ENCODE results near the gene NCAPG2.
"Not testable (repeated sequence)": the region's sequence is repeated elsewhere in the genome, so short reads cannot be mapped to it uniquely, and the experiment has no call there.

The NCAPG2 gene

DNA sequence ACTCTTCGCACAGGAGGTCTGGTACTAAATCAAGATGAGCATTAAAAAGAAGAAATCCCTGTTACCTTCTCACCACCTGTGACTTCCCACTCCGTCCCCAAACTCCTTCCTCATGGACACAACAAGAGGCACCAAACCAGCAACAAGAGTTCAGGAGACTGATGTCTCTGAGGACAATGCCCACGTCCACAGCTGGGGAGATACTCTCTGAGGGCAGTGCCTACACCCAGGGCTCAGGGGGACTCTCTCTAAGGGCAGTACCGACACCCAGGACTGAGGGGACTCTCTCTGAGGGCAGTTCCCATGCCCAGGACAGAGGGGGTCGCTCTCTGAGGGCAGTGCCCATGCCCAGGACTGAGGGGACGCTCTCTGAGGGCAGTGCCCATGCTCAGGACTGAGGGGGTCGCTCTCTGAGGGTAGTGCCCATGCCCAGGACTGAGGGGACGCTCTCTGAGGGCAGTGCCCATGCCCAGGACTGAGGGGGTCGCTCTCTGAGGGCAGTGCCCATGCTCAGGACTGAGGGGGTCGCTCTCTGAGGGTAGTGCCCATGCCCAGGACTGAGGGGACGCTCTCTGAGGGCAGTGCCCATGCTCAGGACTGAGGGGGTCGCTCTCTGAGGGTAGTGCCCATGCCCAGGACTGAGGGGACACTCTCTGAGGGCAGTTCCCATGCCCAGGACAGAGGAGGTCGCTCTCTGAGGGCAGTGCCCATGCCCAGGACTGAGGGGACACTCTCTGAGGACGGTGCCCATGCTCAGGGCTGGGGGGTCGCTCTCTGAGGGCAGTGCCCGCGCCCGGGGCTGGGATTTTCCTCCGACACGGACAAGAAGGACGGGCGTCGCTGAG, 703 bp downstream of the NCAPG2 start:
- DNase-seq, result not testable (repeated sequence)

DNA sequence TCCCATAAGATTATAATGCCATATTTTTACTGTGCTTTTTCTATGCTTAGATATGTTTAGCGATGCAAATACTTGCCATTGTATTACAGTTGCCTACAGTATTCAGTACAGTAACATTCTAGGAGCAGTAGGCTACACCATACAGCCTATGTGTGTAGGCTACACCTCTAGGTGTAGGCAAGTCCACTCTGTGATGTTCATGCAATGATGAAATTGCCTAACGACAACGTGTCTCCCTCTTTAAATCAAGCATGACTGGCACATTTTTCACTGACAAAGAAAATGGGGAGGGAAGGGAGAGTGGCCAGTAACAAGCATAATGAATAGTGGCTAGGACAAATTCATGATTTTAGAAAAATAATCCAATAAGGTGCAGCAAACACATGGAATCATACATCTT, 1.7 kb downstream of the NCAPG2 start:
- DNase-seq, result no peak

DNA sequence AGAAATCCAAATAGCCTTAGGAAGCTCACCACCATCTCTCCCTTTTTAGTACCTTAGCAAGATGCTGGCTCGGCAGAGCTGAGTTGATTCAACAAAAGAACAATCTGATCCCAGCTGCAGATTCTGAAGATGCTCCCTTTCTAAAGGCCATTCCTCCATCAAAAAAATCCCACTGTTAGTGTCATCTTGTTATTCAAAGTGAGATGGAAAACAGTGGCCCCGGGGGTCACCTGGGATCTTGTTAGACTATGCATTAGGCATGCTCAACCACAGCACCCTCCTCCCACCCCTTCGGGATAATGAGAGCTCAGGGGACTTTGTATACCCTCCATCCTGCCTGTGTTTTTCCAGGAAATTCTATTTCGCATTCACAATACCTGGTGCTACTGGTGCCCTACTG, 2.4 kb downstream of the NCAPG2 start:
- no peak for DNase-seq

DNA sequence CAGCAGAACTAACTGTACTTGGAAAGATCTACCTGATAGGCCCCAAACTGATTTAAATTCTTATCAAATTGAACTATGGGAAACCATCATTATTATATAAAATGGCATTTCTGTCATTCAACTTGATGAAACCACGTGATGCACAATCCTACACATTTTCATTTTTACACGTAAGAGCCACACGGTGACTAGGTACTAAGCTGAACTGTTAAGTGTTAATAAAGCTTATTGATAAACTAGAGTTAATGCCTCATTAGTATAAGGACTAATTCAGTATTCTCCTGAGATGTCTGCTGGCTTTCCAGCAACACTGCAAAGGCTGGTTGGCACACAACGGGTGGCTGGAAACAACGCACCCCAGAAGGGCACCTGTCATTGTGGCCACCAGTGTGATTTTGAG, 4.6 kb downstream of the NCAPG2 start:
- no peak for DNase-seq

DNA sequence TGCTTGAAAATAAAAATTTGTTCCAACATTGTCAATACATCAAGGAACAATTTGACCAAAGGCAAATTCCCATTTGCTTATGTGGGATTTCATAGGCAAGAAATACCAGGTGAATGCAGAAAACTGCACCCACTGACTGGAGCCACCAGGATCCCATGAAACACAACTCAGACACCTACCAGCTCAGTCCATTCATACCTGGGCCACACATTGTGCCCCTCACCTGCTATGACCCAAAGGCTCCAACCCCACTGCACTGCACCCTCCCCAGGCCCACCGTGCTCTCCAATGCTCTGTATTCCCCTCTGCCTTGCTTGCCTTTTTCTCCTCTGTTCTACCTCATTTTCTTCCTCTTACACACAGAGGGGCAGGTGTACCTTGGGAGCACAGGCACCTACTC, 5.3 kb downstream of the NCAPG2 start:
- no peak for DNase-seq

DNA sequence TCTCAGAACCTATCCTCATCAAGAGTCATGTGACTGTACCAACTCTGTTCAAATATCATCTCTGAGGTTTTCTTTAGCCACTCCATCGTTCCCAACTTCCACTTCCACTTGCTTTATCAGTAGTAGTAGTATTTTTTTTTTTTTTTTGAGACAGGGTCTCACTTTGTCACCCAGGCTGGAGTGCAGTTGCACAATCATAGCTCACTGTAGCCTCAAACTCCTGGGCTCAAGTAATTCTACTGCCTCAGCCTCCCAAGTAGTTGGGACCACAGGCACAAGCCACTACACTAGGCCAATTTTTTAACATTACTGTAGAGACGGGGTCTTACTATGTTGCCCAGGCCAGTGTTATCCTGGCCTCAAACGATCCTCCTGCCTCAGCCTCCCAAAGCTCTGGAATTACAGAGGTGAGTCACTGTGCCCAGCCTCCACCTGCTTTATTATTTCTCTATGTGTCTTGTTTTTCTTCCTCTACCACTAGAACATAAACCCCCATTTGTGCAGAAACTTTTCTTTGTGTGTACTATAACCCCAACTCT, 5.9 kb downstream of the NCAPG2 start:
- DNase-seq, result no peak

DNA sequence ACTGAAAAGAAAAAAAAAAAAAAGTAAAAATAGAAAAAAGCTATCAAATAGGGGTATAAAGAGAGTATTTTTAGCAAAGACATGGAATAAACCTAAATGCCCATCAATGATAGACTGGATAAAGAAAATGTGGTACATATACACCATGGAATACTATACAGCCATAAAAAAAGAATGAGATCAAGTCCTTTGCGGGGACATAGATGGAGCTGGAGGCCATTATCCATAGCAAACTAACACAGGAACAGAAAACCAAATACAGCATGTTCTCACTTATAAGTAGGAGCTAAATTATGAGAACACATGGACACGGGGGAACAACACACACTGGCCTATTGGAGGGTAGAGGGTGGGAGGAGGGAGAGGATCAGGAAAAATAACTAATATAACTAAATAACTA, 7.0 kb downstream of the NCAPG2 start:
- not testable (repeated sequence) for DNase-seq

DNA sequence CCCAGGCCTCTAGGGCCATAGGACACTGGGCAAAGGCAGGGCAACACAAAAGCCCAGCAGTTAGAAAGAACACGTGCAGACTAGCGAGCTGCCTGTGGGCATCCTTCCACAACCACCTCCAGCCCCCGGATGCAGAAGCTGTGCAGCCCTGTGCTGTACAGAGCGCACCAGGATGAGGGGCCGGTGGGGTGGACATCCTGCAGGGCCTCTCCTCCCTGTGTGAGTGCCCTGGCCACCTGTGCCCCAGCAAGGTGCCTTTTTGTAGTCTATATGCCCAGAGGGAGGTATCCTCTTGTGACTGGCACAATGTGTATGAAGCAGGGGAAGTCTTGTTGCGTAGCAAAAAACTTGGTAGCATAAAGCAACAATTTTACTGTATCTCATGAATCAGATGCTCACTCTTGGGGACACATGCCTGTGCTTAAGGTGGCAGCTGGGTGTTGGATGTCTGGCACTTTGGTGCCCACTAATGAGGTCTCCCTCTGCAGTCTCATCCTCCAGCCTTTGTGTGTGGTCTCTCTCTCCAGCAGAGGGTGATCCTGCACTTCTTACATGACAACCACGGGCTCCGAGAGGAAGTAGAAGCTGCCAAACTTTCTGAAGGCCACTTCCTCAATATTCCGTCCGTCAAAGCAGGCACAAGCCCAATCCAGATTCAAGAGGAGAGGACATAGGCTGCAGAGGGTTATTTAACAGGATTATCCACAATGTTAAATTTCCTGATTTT, 8.7 kb downstream of the NCAPG2 start:
- DNase-seq, result peak; percentile 40

DNA sequence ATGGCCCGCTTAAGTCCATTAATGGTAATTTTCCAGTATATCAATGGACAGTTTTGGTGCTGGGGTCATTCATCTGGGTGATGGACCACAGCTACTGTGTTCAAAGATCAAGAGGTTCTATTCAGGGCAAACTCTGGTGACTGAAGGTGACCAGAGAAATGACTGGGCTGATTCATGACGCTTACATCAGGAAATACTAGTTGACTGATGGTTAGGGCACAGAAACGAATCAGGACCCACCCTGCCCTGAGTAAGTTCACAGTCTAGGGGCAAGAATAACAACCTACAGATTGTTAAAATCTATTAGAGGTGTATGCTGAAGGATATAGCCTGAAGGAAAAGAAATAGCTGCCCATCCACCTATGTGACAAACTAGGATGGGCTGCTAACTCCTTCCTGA, 9.5 kb downstream of the NCAPG2 start:
- DNase-seq, result no peak

DNA sequence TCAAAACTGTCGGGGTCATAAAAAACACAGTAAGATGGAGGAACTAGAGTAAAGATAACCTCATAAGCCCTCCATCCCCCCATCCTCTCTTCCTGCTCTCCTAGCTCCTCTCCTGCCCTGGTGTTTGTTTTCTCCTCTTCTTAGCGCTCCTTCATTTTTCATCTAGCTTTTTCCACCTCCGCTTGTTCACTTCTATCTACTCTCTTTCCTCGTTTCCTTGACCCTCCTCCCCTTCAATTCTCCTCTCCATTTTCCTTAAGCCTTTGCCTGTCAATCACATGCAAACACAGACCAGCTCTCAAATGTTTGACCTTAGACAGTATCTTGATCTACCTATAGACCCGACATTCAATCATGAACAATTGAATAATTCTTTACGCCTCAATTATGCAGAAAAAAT, 10.0 kb downstream of the NCAPG2 start:
- no peak for DNase-seq

DNA sequence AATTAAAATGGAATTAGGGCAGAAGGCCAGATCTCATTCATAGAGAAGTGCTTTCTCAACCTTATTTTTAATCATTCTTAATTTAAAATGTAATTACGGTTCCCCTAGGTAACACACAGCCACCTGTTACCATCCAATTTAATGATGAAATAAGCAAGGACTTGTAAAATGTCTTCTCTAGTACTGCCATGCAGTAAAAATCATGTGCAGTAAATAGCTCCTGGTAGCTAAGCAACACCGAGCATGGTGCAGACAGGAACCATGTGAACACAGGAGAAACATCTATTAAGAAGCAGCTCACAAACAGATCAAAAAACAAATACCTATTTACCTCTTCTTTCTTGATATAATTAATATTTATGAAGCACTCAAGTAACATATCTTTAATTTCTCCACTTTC, 15.1 kb downstream of the NCAPG2 start:
- DNase-seq, result no peak

DNA sequence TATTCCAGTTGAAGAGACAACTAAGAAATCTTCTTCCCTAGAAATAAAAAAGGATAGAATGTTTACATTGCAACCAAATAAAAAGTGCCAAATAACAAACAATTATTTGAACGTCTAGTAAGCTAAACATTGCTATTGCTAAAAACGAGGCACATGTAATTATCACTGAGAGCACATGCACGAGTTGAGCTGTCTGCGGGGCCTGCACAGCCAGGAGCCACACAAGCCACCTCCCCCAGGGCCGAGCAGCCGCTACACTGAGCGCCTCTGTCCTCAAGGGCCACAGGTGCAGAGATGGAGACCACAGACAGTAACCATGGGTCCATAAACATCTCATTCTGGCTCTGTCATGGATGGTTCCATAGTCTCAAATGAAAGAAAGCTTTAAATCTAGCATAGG, 17.2 kb downstream of the NCAPG2 start:
- no peak for DNase-seq

DNA sequence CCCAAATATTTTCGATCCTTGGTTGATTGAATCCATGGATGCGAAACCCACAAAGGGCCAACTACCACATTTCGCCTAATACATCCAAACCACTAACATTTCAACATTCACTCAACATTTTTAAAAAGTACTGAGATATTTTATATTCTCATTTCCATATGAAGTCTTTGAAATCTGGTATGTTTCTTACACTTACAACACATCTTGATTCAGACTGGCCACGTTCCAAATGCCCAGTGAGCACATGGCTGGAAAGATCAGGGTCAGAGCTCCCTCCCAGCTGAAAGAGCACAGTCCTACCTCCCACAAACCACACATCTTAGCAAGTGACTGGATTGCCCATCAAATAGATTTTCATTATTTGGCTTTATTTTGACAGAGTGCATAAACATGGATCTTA, 18.9 kb downstream of the NCAPG2 start:
- no peak for DNase-seq

DNA sequence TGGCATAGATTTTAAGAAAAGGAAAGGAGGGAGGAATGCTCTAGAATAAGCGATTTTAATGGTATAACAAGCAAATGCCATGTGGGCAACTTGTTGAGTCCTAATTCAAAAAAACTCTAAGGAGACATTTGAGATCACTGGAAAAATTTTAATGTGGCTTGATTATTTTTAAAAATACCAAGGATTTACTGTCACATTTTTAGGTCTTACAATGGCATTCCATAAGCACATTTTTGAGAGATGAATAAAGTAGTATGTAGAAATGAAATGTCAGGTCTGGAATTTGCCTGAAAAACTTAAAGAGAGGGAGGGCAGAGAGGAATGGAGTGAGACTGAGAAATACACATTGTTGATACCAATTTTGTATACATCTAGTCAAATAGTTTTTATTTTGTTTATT, 20.3 kb downstream of the NCAPG2 start:
- DNase-seq, result no peak

DNA sequence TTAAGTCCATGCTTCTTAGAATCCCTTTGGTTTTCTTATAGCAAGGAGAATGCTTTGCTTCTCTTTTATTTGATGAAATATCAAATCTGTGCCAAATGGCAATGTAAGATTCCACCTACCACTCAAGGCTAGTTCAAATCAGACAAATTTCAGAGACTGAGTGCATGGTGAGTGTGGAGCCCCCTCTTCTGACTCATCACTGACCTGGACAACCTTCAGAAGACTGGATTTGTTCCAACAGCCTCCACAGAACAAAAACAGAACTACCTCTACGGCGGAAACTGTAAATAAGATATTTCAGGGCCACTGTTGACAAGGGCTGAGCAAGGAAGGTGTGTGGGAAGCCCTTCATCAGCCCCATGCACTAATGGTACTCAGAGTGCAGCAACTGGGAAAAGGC, 21.1 kb downstream of the NCAPG2 start:
- no peak for DNase-seq

DNA sequence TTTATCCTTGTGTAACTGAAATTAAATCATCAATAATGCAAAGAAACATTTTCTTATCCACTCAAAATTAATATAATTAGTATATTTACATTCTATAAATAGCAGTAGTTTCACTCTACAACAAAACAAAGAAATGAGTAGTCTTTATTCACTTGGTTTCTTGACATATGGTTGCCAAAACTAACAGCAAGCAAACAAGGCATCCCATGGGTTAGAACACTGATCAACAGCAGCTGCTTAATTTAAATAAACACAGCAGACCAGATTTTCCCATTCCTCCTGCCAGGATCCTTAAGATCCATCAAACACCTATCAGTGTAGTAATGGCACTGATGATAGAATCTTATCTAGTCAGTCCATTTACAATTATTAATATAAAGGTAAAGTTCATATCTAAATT, 22.1 kb downstream of the NCAPG2 start:
- no peak for DNase-seq

DNA sequence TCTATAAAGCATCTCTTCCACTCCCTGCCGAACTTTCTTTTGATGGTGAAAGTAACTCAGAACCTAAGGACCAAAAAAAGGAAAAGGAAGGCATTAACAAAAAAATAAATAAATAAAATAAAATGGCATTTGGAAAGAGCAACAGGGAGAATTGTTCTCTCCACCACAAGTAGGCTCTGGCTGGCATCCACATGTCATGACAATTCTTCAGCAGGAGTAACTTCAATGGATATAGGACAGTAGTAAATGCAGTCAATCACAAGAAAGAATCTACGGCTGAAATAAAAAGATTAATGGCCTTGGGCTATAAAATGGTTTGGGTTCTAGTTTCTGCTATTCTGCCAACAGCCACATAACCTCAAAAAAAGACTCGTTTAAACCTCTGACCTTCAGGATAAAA, 23.9 kb downstream of the NCAPG2 start:
- DNase-seq, result no peak

DNA sequence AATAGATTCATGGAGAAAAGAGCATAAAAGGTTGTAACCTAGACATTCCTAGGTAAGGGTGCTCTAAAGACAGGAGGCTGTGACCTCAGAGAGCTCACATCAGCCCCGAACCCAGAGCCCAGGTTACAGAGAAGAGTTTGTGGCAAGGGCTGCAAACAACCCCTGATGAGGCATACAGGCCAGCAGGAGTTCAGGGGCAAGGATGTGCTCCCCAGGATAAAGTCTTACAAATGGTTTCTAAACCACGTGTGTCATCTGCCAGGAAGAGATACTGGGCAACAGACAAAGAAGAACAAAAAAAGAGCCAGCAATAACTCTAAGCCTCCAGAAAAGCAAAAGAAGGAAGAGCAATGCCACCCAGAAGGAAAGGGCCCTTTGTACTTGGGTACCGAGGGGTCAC, 27.7 kb downstream of the NCAPG2 start:
- peak; percentile 30 for DNase-seq

DNA sequence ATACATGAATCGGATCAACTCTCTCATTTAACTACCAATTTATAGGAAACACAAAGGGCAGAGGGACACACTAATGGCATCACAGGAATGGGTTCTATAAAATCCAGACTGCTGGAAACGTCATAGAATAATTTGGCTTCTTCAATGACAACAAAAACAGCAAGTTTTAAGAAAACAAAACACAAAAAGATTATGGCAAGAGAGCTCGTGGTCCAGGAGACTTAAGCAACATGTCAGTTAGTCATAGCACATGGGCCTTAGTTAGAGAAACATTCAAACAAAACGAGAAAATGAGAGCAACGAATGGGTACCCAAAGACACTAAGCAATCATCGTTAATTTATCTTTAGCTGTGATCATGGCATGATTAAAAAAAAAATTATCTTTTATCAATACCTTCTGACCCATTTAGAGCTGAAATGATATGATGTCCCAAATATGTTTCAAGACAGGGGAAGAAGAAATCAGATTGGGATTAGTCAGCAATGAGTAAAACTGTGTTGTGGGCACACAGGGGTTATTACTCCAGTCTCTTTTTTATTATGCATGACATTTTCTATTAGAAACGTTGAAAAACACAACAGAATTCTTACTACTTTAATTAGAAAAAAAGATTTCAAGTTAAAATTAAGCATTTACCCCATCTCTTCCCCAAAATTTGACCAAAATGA, 28.3 kb downstream of the NCAPG2 start:
- no peak for DNase-seq

DNA sequence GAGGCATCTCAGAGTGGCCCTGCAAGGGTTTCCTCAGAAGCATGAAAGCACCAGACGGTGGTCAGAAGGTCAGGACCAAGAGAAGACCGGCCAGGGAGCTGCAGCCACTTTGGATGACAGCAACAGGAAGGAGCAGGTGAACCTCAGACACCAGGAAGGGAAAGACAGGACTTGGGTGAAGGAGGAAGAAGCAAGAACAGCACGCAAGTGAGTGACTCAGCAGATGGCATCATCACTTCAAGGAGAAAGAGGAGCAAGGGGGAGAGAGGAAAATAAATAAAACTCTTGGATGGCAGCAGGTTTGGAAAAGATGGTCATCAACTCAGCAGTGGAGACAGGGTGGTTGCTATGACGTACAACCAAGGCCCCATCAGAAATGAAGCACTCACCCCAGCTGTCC, 31.6 kb downstream of the NCAPG2 start:
- no peak for DNase-seq

DNA sequence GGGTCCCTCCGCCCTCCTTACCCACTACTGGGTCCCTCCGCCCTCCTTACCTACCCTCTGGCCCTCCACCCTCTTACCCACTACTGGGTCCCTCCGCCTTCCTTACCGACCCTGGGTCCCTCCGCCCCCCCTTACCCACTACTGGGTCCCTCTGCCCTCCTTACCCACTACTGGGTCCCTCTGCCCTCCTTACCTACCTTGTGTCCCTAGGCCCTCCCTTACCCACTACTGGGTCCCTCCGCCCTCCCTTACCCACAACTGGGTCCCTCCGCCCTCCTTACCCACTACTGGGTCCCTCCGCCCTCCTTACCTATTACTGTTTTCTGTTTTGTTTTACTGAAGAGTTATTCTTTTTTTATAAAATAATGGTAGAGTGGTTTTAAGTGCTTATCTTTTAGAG, 36.5 kb downstream of the NCAPG2 start:
- DNase-seq, result not testable (repeated sequence)

DNA sequence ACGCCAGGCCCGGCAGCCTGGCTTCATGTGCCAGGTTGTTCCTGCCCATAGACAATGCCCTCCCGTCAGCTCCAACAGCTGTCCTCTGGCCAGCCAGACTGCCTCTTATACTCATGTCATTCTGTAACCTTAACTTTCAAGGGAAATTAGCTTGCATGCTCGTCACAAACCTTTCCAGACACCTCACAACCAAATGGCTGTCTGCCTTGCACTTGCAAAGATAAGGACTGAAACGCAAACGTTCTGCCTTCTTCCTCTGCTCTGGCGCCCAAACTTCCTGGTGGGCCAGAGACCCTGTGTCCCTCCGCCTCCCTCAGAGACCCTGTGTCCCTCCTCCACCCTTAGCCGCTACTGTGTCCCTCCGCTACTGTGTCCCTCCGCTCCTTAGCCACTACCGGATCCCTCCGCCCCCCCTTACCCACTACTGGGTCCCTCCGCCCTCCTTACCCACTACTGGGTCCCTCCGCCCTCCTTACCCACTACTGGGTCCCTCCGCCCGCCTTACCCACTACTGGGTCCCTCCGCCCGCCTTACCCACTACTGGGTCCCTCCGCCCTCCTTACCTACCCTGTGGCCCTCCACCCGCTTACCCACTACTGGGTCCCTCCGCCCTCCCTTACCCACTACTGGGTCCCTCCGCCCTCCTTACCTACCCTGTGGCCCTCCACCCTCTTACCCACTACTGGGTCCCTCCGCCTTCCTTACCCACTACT, 37.5 kb downstream of the NCAPG2 start:
- not testable (repeated sequence) for DNase-seq

DNA sequence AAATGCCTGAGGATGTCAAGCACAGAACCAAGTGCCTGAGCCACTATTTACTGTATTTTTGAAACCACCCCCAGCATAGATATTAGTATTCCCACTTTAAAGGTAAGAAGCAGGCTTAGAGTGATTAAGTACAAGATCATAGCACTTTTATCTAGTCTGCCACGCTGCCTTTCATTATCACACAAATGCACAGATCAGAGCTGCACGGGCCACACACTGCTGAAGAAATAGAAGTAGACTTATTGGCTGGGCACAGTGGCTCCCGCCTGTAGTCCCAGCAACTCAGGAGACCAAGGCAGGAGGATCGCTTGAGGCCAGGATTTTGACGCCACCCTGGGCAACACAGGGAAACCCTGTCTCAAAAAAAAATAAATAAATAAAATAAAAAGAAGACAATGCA, 38.2 kb downstream of the NCAPG2 start:
- DNase-seq, result no peak
